HG03025 (cell line): ENCODE measurements around the gene SLC10A4.
"Not testable (repeated sequence)": the region's sequence is repeated elsewhere in the genome, so short reads cannot be mapped to it uniquely, and the experiment has no call there.

Source experiments
- ATAC-seq: cut with Tn5 transposase; IDR thresholded peaks from one replicate; pipeline ENCODE4 v1.9.1; 2021; ENCODE audit warnings: mild to moderate bottlenecking, moderate library complexity; ENCODE audit not compliant: unreplicated experiment, low FRiP score

Gene SLC10A4

GRCh38 chr4:48483006-48483776 is at the start of gene SLC10A4:
Gene SLC10A4 (plus strand): TSS chr4:48483343. CDS start chr4:48483562, 219 bp downstream.
- ATAC-seq, result no peak

GRCh38 chr4:48436318-48436717 is 46.8 kb upstream of the SLC10A4 start:
- no peak for ATAC-seq

GRCh38 chr4:48439988-48440387 is 43.2 kb upstream of the SLC10A4 start:
- ATAC-seq, result no peak

GRCh38 chr4:48440914-48441313 is 42.2 kb upstream of the SLC10A4 start:
- ATAC-seq, result not testable (repeated sequence)

- no peak for ATAC-seq
These were observed 37.4 kb upstream of the SLC10A4 start for GRCh38 chr4:48445704-48446103.

- no peak for ATAC-seq
These were observed 36.5 kb upstream of the SLC10A4 start for GRCh38 chr4:48446642-48447041.

GRCh38 chr4:48449151-48449550 is 34.0 kb upstream of the SLC10A4 start:
- ATAC-seq, result no peak

GRCh38 chr4:48450740-48451139 is 32.4 kb upstream of the SLC10A4 start:
- ATAC-seq, result no peak

GRCh38 chr4:48451656-48452055 is 31.5 kb upstream of the SLC10A4 start:
- ATAC-seq, result not testable (repeated sequence)

GRCh38 chr4:48454591-48454990 is 28.6 kb upstream of the SLC10A4 start:
- no peak for ATAC-seq

- no peak for ATAC-seq
These were observed 22.1 kb upstream of the SLC10A4 start for GRCh38 chr4:48461000-48461399.

GRCh38 chr4:48462363-48462762 is 20.8 kb upstream of the SLC10A4 start:
- no peak for ATAC-seq

- no peak for ATAC-seq
These were observed 15.7 kb upstream of the SLC10A4 start for GRCh38 chr4:48467442-48467841.

- ATAC-seq, result no peak
These were observed 15.3 kb upstream of the SLC10A4 start for GRCh38 chr4:48467891-48468290.

GRCh38 chr4:48470137-48470536 is 13.0 kb upstream of the SLC10A4 start:
- ATAC-seq, result no peak

GRCh38 chr4:48470570-48470969 is 12.6 kb upstream of the SLC10A4 start:
- ATAC-seq, result no peak

GRCh38 chr4:48472794-48473193 is 10.3 kb upstream of the SLC10A4 start:
- ATAC-seq, result no peak

GRCh38 chr4:48475770-48476169 is 7.4 kb upstream of the SLC10A4 start:
- no peak for ATAC-seq

GRCh38 chr4:48478273-48478672 is 4.9 kb upstream of the SLC10A4 start:
- no peak for ATAC-seq

GRCh38 chr4:48481581-48481980 is 1.6 kb upstream of the SLC10A4 start:
- ATAC-seq, result no peak

- no peak for ATAC-seq
These were observed 792 bp downstream of the SLC10A4 start for GRCh38 chr4:48483777-48484493.
